Neuron (in vitro differentiated cells): ENCODE measurements around the gene SIPA1L3.

Experiments
- H2AFZ ChIP-seq: one replicate; pipeline ENCODE4 v1.6.1; 2013; ENCODE audit warnings: low read depth, mild to moderate bottlenecking, inconsistent platforms, low read length, moderate library complexity
- H3K27me3 ChIP-seq: one replicate; pipeline ENCODE4 v1.6.1; 2013; ENCODE audit warnings: low read length; ENCODE audit not compliant: insufficient read depth
- H3K36me3 ChIP-seq: one replicate; pipeline ENCODE4 v1.6.1; 2013; ENCODE audit warnings: low read length; ENCODE audit not compliant: insufficient read depth
- H3K4me1 ChIP-seq: one replicate; pipeline ENCODE4 v1.6.1; 2013; ENCODE audit warnings: low read length; ENCODE audit not compliant: insufficient read depth
- H3K4me3 ChIP-seq: 2 replicates; pipeline ENCODE4 v1.5.1; 2013; ENCODE audit warnings: mild to moderate bottlenecking, low read length, moderate library complexity
- H3K9me3 ChIP-seq: one replicate; pipeline ENCODE4 v1.6.1; 2013; ENCODE audit warnings: low read length

SIPA1L3 gene

DNA sequence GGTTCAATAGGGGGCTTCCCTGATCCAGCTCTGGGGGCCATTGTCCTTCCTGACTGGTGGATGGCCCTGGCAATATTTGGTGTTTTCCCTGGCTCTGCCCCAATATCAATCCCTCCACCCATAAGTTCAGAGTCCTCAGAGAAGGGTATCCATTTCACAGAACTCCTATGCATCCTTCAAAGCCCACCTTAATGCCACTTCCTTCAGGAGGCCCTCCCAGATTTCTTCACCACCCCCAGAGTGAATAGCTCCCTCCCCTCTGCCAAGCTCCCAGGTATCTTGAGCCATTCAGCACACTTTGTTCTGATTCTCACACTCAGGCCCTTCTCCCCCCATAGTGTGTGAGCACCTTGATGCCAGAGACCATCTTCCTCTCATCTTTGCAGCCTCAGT lies 343.4 kb downstream of the SIPA1L3 start:
- H3K9me3 ChIP-seq: no peaks in the 10 kb centered on the region
- peaks cover 29% of the 10 kb centered on the region for H3K4me1 ChIP-seq
- H2AFZ ChIP-seq: no peak overlapping the region
- H3K36me3 ChIP-seq: no peaks in the 10 kb centered on the region
- no peak overlapping the region for H3K4me3 ChIP-seq
- peaks cover 1% of the 10 kb centered on the region for H3K27me3 ChIP-seq

- peak overlapping the region; percentile 49 for H2AFZ ChIP-seq
- peaks cover 29% of the 10 kb centered on the region for H3K4me1 ChIP-seq
- no peaks in the 10 kb centered on the region for H3K9me3 ChIP-seq
- peak overlapping the region; percentile 31 for H3K4me3 ChIP-seq
- H3K27me3 ChIP-seq: peaks cover 5% of the 10 kb centered on the region
- no peaks in the 10 kb centered on the region for H3K36me3 ChIP-seq
These were observed 344.0 kb downstream of the SIPA1L3 start for GRCh38 chr19:38250821-38251563.

- Histone ChIP-seq H3K27me3 (peaks cover 6% of the 10 kb centered on the region), H2AFZ (peak overlapping the region; percentile 49), H3K36me3 (no peaks in the 10 kb centered on the region), H3K4me3 (peak overlapping the region; percentile 31), H3K4me1 (peaks cover 29% of the 10 kb centered on the region), H3K9me3 (no peaks in the 10 kb centered on the region)
These were observed 344.6 kb downstream of the SIPA1L3 start for GRCh38 chr19:38251564-38252051.

GRCh38 chr19:38252385-38252784 lies 345.4 kb downstream of the SIPA1L3 start:
- H3K9me3 ChIP-seq: no peaks in the 10 kb centered on the region
- no peak overlapping the region for H3K4me3 ChIP-seq
- H3K4me1 ChIP-seq: peaks cover 29% of the 10 kb centered on the region
- H3K27me3 ChIP-seq: peaks cover 12% of the 10 kb centered on the region
- no peaks in the 10 kb centered on the region for H3K36me3 ChIP-seq
- no peak overlapping the region for H2AFZ ChIP-seq

DNA sequence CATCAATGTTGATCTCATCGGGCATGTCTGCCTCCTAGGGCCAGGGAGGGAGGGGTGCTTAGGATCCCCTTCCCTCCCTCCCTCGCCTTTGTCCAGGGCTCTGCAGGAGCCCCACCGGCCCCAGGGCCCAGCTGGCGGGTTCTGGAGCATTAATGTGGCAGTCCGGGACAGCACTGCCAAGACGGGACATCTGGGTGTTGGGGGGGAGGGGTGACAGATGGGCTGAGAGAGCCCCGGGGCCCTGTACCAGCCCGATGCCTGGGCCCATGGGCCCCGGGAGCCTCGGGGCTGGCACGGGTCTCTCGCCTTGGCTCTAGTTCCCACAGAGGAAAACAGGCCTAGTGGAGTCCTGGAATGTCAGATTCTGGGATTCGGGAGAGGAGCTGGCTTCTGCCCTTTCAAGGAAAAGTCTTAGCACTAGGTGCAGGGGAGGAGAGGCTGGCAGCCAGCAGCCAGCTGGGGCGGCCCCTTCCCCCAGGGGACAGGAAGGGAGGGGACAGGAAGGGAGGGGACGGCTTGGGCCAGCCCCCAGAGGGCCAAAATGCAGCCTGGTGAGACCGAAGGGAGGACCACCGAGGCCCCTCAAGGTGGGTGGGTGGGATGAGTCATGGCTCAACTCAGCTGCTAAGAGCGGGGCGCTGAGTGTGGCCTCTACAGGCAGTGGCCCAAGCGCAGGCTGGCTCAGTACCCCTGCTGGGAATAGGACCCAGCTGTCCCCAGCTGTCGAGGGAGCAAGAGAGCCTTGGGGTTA lies 346.1 kb downstream of the SIPA1L3 start:
- no peaks in the 10 kb centered on the region for H3K36me3 ChIP-seq

GRCh38 chr19:38253788-38254187 lies 346.8 kb downstream of the SIPA1L3 start:
- Histone ChIP-seq H3K36me3 (no peaks in the 10 kb centered on the region), H3K27me3 (peaks cover 12% of the 10 kb centered on the region), H2AFZ (no peak overlapping the region), H3K9me3 (no peaks in the 10 kb centered on the region), H3K4me3 (no peak overlapping the region), H3K4me1 (peaks cover 29% of the 10 kb centered on the region)

More for the DNA sequence above, 346.1 kb downstream of the SIPA1L3 start:
- no peak overlapping the region for H2AFZ ChIP-seq
- no peak overlapping the region for H3K4me3 ChIP-seq
- peaks cover 29% of the 10 kb centered on the region for H3K4me1 ChIP-seq
- peaks cover 12% of the 10 kb centered on the region for H3K27me3 ChIP-seq
- H3K9me3 ChIP-seq: no peaks in the 10 kb centered on the region

- Histone ChIP-seq H3K4me3 (no peak overlapping the region), H3K27me3 (peaks cover 12% of the 10 kb centered on the region), H2AFZ (peak overlapping the region; percentile 20), H3K36me3 (no peaks in the 10 kb centered on the region), H3K4me1 (peaks cover 29% of the 10 kb centered on the region), H3K9me3 (no peaks in the 10 kb centered on the region)
These were observed 348.5 kb downstream of the SIPA1L3 start for GRCh38 chr19:38255383-38256014.
